Left lung (tissue), 8 donors: ENCODE results near the gene TALDO1. TPM values are rescaled to one million over a fixed set of nuclear protein-coding genes. Genes with fewer than 3 reads are reported as not detected.

Source experiments
- polyA plus RNA-seq, 6 donors: library from polyadenylated mRNA; unstranded; fragments of 120-200 nt; gene quantifications; one replicate each; pipeline ENCODE4 v1.2.1, GENCODE V29; 2013; ENCODE audit not compliant: insufficient read length in 6 of 6
- total RNA-seq, 2 donors: library from RNA; stranded (reverse); fragmentation: NEBNext Ultra II Directional; extraction: Animal tissue kit (Norgen Biotek cat#: 25700); gene quantifications; one replicate each; pipeline ENCODE4 v1.2.1, GENCODE V29; 2021
- donor health status: DM: no; HTN: yes; CAD: no.
- donor health status: DM: no; HTN: no; CAD: no.

The TALDO1 gene
- total and polyA plus RNA-seq, 8 donors, result 100 to 322 (median 119) TPM

Other genes starting within 250 kb of the TALDO1 start
- 100 to 1,000 TPM; 185 to 243 TPM for gene RNH1, start 240.2 kb upstream of the TALDO1 start, total RNA-seq
- gene RNH1, start 240.2 kb upstream of the TALDO1 start, polyA plus RNA-seq, result 100 to 1,000 TPM in 1 of 6 donors, 10 to 100 TPM in 5; 69.3 to 112 (median 88.3) TPM
- 10 to 100 TPM; 43.2 to 52.4 TPM for gene HRAS, start 211.9 kb upstream of the TALDO1 start, total RNA-seq
- 10 to 100 TPM; 32.4 to 40.6 (median 37.1) TPM for gene HRAS, start 211.9 kb upstream of the TALDO1 start, polyA plus RNA-seq
- 1 to 10 TPM; 1.8 to 3.1 TPM for gene LRRC56, start 209.9 kb upstream of the TALDO1 start, total RNA-seq
- gene LRRC56, start 209.9 kb upstream of the TALDO1 start, polyA plus RNA-seq, result 1 to 10 TPM; 2.1 to 4.7 (median 2.9) TPM
- gene LMNTD2, start 186.7 kb upstream of the TALDO1 start, total RNA-seq, result 1 to 10 TPM; 4.1 to 4.5 TPM
- gene LMNTD2, start 186.7 kb upstream of the TALDO1 start, polyA plus RNA-seq, result 1 to 10 TPM; 1.6 to 5.2 (median 2.5) TPM
- 10 to 100 TPM; 42.1 to 57.2 TPM for gene RASSF7, start 186.5 kb upstream of the TALDO1 start, total RNA-seq
- 10 to 100 TPM; 17.6 to 31.1 (median 26.3) TPM for gene RASSF7, start 186.5 kb upstream of the TALDO1 start, polyA plus RNA-seq
- 10 to 100 TPM; 23.9 to 32.7 TPM for gene PHRF1, start 171.0 kb upstream of the TALDO1 start, total RNA-seq
- 10 to 100 TPM; 18.6 to 29.5 (median 23.5) TPM for gene PHRF1, start 171.0 kb upstream of the TALDO1 start, polyA plus RNA-seq
- gene IRF7, start 131.5 kb upstream of the TALDO1 start, total RNA-seq, result 10 to 100 TPM; 38.8 to 50.4 TPM
- gene IRF7, start 131.5 kb upstream of the TALDO1 start, polyA plus RNA-seq, result 10 to 100 TPM in 5 of 6 donors, 1 to 10 TPM in 1; 9.8 to 14.7 (median 12.8) TPM
- not detected for gene CDHR5, start 122.5 kb upstream of the TALDO1 start, total RNA-seq
- gene CDHR5, start 122.5 kb upstream of the TALDO1 start, polyA plus RNA-seq, result under 1 TPM; 0.46 to 0.77 (median 0.69) TPM
- gene SCT, start 120.3 kb upstream of the TALDO1 start, total RNA-seq, result not detected
- gene SCT, start 120.3 kb upstream of the TALDO1 start, polyA plus RNA-seq, result 1 to 10 TPM; 1.6 to 3.0 (median 2.5) TPM
- gene DRD4, start 110.2 kb upstream of the TALDO1 start, total RNA-seq, result under 1 TPM; 0.29 to 0.52 TPM
- gene DRD4, start 110.2 kb upstream of the TALDO1 start, polyA plus RNA-seq, result 1 to 10 TPM in 2 of 6 donors, under 1 TPM in 4; 0.51 to 1.0 (median 0.82) TPM
- gene DEAF1, start 52.2 kb upstream of the TALDO1 start, total RNA-seq, result 10 to 100 TPM; 28.3 to 28.6 TPM
- 10 to 100 TPM; 35.6 to 52.9 (median 41.0) TPM for gene DEAF1, start 52.2 kb upstream of the TALDO1 start, polyA plus RNA-seq
- gene TMEM80, start 51.6 kb upstream of the TALDO1 start, total RNA-seq, result 10 to 100 TPM; 23.6 to 25.2 TPM
- 10 to 100 TPM; 26.9 to 34.5 (median 31.9) TPM for gene TMEM80, start 51.6 kb upstream of the TALDO1 start, polyA plus RNA-seq
- gene EPS8L2, start 41.2 kb upstream of the TALDO1 start, total RNA-seq, result 100 to 1,000 TPM; 114 to 190 TPM
- gene EPS8L2, start 41.2 kb upstream of the TALDO1 start, polyA plus RNA-seq, result 10 to 100 TPM; 52.5 to 92.2 (median 76.8) TPM
- 10 to 100 TPM; 57.9 to 63.7 TPM for gene GATD1, start 30.0 kb downstream of the TALDO1 start, total RNA-seq
- 10 to 100 TPM; 51.7 to 87.1 (median 67.1) TPM for gene GATD1, start 30.0 kb downstream of the TALDO1 start, polyA plus RNA-seq
- under 1 TPM in 1 of 2 donors, not detected in 1; 0.47 TPM for gene CEND1, start 42.6 kb downstream of the TALDO1 start, total RNA-seq
- gene CEND1, start 42.6 kb downstream of the TALDO1 start, polyA plus RNA-seq, result under 1 TPM; 0.11 to 0.42 (median 0.33) TPM
- gene SLC25A22, start 50.8 kb downstream of the TALDO1 start, total RNA-seq, result 10 to 100 TPM; 28.9 to 29.4 TPM
- gene SLC25A22, start 50.8 kb downstream of the TALDO1 start, polyA plus RNA-seq, result 10 to 100 TPM; 12.5 to 23.9 (median 15.1) TPM
- gene PIDD1, start 57.8 kb downstream of the TALDO1 start, total RNA-seq, result 10 to 100 TPM; 13.8 to 18.6 TPM
- gene PIDD1, start 57.8 kb downstream of the TALDO1 start, polyA plus RNA-seq, result 10 to 100 TPM in 5 of 6 donors, 1 to 10 TPM in 1; 9.7 to 13.7 (median 12.1) TPM
- gene RPLP2, start 62.5 kb downstream of the TALDO1 start, total RNA-seq, result 1,000 to 10,000 TPM; 1,620 to 1,802 TPM
- gene RPLP2, start 62.5 kb downstream of the TALDO1 start, polyA plus RNA-seq, result 1,000 to 10,000 TPM; 1,154 to 1,526 (median 1,296) TPM
- 100 to 1,000 TPM in 1 of 2 donors, 10 to 100 TPM in 1; 96.3 to 128 TPM for gene PNPLA2, start 71.5 kb downstream of the TALDO1 start, total RNA-seq
- gene PNPLA2, start 71.5 kb downstream of the TALDO1 start, polyA plus RNA-seq, result 10 to 100 TPM; 29.9 to 49.0 (median 39.8) TPM
- 10 to 100 TPM; 22.6 to 32.1 TPM for gene CRACR2B, start 80.5 kb downstream of the TALDO1 start, total RNA-seq
- 10 to 100 TPM; 14.2 to 26.0 (median 19.9) TPM for gene CRACR2B, start 80.5 kb downstream of the TALDO1 start, polyA plus RNA-seq
- gene CD151, start 85.5 kb downstream of the TALDO1 start, total RNA-seq, result 100 to 1,000 TPM; 501 to 815 TPM
- 100 to 1,000 TPM; 122 to 182 (median 145) TPM for gene CD151, start 85.5 kb downstream of the TALDO1 start, polyA plus RNA-seq
- gene POLR2L, start 95.1 kb downstream of the TALDO1 start, total RNA-seq, result 100 to 1,000 TPM; 140 to 227 TPM
- 100 to 1,000 TPM in 3 of 6 donors, 10 to 100 TPM in 3; 65.2 to 121 (median 97.7) TPM for gene POLR2L, start 95.1 kb downstream of the TALDO1 start, polyA plus RNA-seq
- gene TSPAN4, start 95.4 kb downstream of the TALDO1 start, total RNA-seq, result 100 to 1,000 TPM; 129 to 132 TPM
- gene TSPAN4, start 95.4 kb downstream of the TALDO1 start, polyA plus RNA-seq, result 10 to 100 TPM; 46.9 to 75.3 (median 73.2) TPM
- 10 to 100 TPM; 92.7 to 94.2 TPM for gene CHID1, start 163.3 kb downstream of the TALDO1 start, total RNA-seq
- gene CHID1, start 163.3 kb downstream of the TALDO1 start, polyA plus RNA-seq, result 10 to 100 TPM; 81.4 to 95.7 (median 93.7) TPM
- gene AP2A2, start 178.4 kb downstream of the TALDO1 start, total RNA-seq, result 10 to 100 TPM; 97.1 to 98.4 TPM
- 10 to 100 TPM; 77.0 to 91.2 (median 81.4) TPM for gene AP2A2, start 178.4 kb downstream of the TALDO1 start, polyA plus RNA-seq